Lower leg skin (tissue), 4 donors: Measurements from ENCODE around the gene RNLS. TPM values are rescaled to one million over a fixed set of nuclear protein-coding genes. Genes with fewer than 3 reads are reported as not detected.

Experiments used
- DNase-seq, 2 donors: peaks; one replicate each; pipeline ENCODE4 v3.0.0-alpha.2; 2019; ENCODE audit warnings: low spot score in 2 of 2
- H3K4me3 ChIP-seq: fragments of 200-600 bp; sonication (generic); 2 replicates; pipeline ENCODE4 v1.5.1; 2017; ENCODE audit warnings: mild to moderate bottlenecking, low read depth; ENCODE audit not compliant: poor library complexity, severe bottlenecking
- CTCF ChIP-seq, 3 donors: fragments of 450-650 bp; IDR thresholded peaks; one replicate each; pipeline ENCODE4 v1.5.1; 2016; ENCODE audit warnings: antibody characterized with exemption in 3 of 3, mild to moderate bottlenecking in 3 of 3, moderate library complexity in 2 of 3
- POLR2A ChIP-seq, 2 donors: fragments of 450-650 bp; IDR thresholded peaks; one replicate each; pipeline ENCODE4 v1.6.1; 2016 to 2017; ENCODE audit warnings: antibody characterized with exemption in 2 of 2, mild to moderate bottlenecking in 1 of 2, moderate library complexity in 1 of 2
- WGBS, 2 donors: methylation state at CpG; one replicate each; pipeline ENCODE4 v1.1.5; 2018; 5-methylcytosine and 5-hydroxymethylcytosine counted together
- intact Hi-C: fragments of 100-400 bp; cut with DNase I; formaldehyde crosslinking; loops from one replicate; pipeline ENCODE4 v1.15.0; 2023; ENCODE audit warnings: low total_unique reads
- total RNA-seq, 4 donors: library from RNA; depleted of rRNA; stranded (reverse); fragments of >200 nt; gene quantifications; one replicate each; pipeline ENCODE4 v1.1.0, GENCODE V29; 2016

RNLS gene
- total RNA-seq, 4 donors from 2014 or later, result 6.8 to 18.3 (median 10.9) TPM

DNA sequence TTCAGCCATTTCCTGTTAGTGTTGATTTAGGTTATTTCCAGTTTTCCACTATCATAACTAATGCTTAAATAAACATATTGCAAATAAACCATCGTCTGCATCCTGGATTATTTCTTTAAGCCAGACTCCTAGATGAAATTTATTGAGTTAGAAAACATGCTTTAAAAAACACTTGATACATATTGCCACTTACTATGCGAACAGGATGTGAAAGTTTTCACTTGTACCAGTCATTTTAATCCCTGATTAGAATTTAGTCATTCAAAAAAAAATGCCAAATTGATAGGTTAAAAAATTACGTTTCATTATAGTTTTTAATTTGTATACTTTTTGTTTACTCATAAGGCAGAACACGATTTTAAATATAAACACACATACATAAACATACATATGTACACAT is 309.6 kb downstream of the RNLS start:
- no peak for TF ChIP-seq CTCF (IDR thresholded peaks at IDR 0.05)
- no peak for TF ChIP-seq POLR2A (IDR thresholded peaks at IDR 0.05)
- H3K4me3 ChIP-seq, result no peak overlapping the region
- intact Hi-C loops, result no loop called here
- no peak for DNase-seq
- 82 to 84% methylated on average over 4 of the region's 4 CpGs for WGBS, 2 donors

DNA sequence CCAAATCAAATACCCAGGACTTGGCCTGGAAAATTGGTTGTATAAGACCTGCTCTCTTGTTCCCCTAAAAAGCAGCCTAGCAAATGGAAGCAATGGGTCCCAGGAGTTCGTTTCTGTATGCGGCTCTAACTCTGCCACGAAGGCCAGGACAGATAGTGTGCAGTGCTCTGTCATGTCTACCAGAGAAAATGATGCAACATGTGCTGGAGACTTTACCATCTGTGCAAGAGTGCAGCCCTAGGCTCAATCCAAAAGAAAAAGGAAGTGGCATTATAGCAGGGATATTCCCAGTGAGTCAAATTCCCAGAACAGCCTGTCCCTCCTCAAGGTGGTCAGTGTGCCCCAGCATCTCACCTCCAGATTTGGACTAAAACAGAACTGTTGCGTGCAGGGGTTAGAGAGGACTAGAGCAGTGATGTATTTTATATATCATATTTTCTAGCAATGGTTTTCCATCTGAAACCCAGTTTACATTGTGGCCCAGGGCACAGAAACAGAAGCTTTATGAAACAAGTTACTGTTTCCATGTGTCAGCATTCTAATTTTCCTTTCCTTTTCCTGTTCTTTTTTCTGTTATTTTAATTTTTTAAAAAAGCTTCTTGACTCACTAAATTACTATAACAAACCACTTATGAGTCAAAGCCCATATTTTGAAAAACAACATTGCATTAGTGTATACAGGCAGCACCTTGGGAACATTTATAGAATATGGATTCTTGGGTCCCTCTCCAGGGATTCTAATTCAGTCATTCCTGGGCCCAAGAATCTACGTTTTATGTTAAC is 311.2 kb downstream of the RNLS start:
- TF ChIP-seq CTCF (IDR thresholded peaks at IDR 0.05) (no peak), POLR2A (IDR thresholded peaks at IDR 0.05) (no peak)
- 78 to 88% methylated on average over 5 of the region's 5 CpGs for WGBS, 2 donors
- no peak for DNase-seq
- intact Hi-C loops, result no loop called here
- no peak overlapping the region for H3K4me3 ChIP-seq

DNA sequence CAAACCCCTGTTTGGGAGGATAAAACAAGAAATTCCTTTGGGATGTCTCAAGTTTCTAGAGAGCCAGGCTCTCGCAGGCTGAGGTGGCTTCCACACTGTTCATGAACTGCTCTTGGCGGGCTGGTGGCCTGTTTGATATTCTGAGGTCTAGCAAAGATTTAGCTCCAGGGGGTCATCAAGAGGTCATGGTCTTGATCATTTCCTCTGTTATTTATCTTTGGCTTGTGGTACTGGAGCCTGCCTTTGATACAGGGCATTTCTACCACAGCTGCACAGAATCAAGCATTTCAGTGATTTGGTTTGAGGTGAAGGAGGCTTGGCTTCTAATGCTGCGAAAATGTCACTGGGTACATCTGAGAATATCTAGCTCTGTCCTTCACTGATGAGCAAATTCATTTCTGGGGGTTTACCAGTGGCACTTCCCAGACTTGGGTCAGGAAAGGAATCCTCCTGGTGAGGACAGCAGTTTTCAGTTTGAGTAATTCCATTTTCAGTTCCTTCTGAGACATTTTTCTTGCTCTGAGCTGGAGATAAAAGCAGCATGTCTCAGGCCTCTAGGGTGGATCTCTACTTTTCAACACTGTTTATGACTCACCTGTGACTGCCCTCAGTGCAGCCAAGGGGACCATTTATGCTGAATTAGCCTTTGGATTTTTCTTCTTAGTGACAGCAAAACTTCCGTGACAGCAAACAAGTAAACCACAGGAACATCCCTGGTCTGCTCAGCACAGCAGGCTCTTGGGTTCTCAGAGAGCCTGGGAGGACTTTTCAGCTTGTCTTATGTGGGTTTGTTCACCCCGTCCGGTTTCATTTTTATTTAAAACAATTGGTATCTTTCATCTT is 312.0 kb downstream of the RNLS start:
- WGBS, 2 donors, result 79% methylated on average over 6 of the region's 6 CpGs
- DNase-seq, result no peak
- H3K4me3 ChIP-seq, result no peak overlapping the region
- TF ChIP-seq POLR2A (IDR thresholded peaks at IDR 0.05), result no peak
- TF ChIP-seq CTCF (IDR thresholded peaks at IDR 0.05), result no peak
- intact Hi-C loops, result no loop called here

DNA sequence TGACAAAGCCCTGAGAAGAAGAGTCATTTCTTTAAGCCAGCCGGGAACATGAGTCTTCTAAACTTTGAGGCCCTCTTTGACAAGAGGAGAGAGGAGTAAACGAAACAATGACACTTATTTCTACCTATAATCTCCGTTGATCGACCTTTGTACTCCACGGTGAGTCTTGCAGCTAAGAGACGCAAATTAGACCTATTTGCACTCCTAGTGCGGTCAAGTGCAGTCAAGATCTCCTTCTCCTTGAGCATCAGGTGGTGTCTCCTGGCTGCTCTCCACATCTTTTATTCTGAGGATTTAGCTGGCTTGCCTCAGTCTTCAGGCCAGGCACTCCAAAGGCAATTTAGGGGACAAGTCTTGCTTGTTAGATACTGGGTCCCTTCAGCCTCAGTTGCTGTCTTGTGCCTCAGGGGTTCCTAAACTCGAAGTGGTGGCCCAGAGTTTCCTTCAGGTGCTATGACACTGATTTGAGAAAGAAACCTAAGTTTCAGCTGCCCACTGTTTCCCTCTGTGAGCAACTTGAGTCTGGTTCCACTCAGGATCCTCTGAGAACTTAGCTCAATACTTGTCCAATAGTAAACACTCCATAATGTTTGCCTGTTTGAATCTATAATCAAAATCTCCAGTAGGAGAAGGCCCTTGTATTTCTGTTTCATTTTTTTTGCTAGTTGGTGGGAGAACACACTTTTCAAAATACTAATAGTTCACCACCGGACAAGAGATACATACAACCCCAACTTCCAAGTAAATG is 312.9 kb downstream of the RNLS start:
- H3K4me3 ChIP-seq, result no peak overlapping the region
- intact Hi-C loops, result no loop called here
- DNase-seq, result no peak
- WGBS, 2 donors, result 94 to 95% methylated on average over 9 of the region's 9 CpGs
- TF ChIP-seq POLR2A (IDR thresholded peaks at IDR 0.05), result no peak
- TF ChIP-seq CTCF (IDR thresholded peaks at IDR 0.05), result no peak

DNA sequence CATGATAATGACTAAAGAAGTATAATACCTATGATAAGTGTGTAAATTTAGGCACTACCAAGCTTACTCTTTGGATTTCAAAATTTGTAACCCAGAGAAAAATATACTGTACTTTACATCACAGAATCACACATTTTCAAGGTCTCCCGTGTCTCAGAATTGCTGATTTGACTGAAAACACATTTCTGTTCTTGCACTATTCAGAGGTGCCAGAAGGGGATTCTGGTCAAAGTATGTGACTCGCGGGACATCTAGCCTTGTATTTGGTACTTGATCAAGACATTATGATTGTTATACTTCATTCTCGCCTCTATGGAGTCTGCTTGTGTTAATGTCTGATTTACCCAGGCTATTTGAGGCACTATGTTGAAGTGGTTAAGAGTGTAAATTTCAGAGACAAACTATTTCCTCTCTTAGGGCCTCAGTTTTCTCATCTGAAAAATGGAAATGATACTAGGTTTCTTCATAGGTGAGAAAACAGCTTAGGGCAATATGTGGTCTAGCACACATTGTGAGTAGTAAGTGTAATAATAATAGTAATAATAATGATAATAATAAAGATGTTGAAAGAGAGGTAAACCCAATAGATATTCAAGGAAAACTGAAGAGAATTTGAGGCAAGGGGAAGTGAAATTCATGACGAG is 320.4 kb downstream of the RNLS start:
- H3K4me3 ChIP-seq, result no peak overlapping the region
- no peak for TF ChIP-seq POLR2A (IDR thresholded peaks at IDR 0.05)
- no peak for TF ChIP-seq CTCF (IDR thresholded peaks at IDR 0.05)
- 83 to 90% methylated on average over 5 of the region's 5 CpGs for WGBS, 2 donors
- intact Hi-C loops, result no loop called here
- DNase-seq, result no peak
